Measurements from ENCODE around the gene COL4A2.
"Not testable (repeated sequence)": the region's sequence is repeated elsewhere in the genome, so short reads cannot be mapped to it uniquely, and the experiment has no call there.

Gene COL4A2

GRCh38 chr13:110377178-110377825 is 70.2 kb downstream of the COL4A2 start:
- no peak for DNase-seq (ENCODE audit: low read depth in 4 of 4, low spot score in 1 of 4)

GRCh38 chr13:110377826-110378201 is 70.7 kb downstream of the COL4A2 start:
- no peak for DNase-seq (ENCODE audit: low read depth in 4 of 4, low spot score in 1 of 4)

GRCh38 chr13:110379358-110379757 is 72.3 kb downstream of the COL4A2 start:
- no peak for DNase-seq (ENCODE audit: low read depth in 4 of 4, low spot score in 1 of 4)

- no peak for DNase-seq (ENCODE audit: low read depth in 4 of 4, low spot score in 1 of 4)
Measured at GRCh38 chr13:110379905-110380341, 72.8 kb downstream of the COL4A2 start.

GRCh38 chr13:110380359-110381028 is 73.4 kb downstream of the COL4A2 start:
- DNase-seq (ENCODE audit: low read depth in 4 of 4, low spot score in 1 of 4), result no peak

- no peak for DNase-seq (ENCODE audit: low read depth in 4 of 4, low spot score in 1 of 4)
Measured at GRCh38 chr13:110381029-110381360, 73.9 kb downstream of the COL4A2 start.

GRCh38 chr13:110382229-110382628 is 75.1 kb downstream of the COL4A2 start:
- DNase-seq (ENCODE audit: low read depth in 4 of 4, low spot score in 1 of 4), result no peak

GRCh38 chr13:110382830-110383229 is 75.7 kb downstream of the COL4A2 start:
- no peak for DNase-seq (ENCODE audit: low read depth in 4 of 4, low spot score in 1 of 4)

GRCh38 chr13:110387451-110388107 is 80.5 kb downstream of the COL4A2 start:
- no peak for DNase-seq (ENCODE audit: low read depth in 4 of 4, low spot score in 1 of 4)

GRCh38 chr13:110388108-110388943 is 81.2 kb downstream of the COL4A2 start:
- no peak for DNase-seq (ENCODE audit: low read depth in 4 of 4, low spot score in 1 of 4)

GRCh38 chr13:110390567-110390966 is 83.5 kb downstream of the COL4A2 start:
- DNase-seq (ENCODE audit: low read depth in 4 of 4, low spot score in 1 of 4), result no peak

- no peak for DNase-seq (ENCODE audit: low read depth in 4 of 4, low spot score in 1 of 4)
Measured at GRCh38 chr13:110391273-110391672, 84.2 kb downstream of the COL4A2 start.

GRCh38 chr13:110392510-110393240 is 85.6 kb downstream of the COL4A2 start:
- DNase-seq (ENCODE audit: low read depth in 4 of 4, low spot score in 1 of 4), result no peak

- DNase-seq (ENCODE audit: low read depth in 4 of 4, low spot score in 1 of 4), result no peak
Measured at GRCh38 chr13:110393761-110394160, 86.7 kb downstream of the COL4A2 start.

- no peak for DNase-seq (ENCODE audit: low read depth in 4 of 4, low spot score in 1 of 4)
Measured at GRCh38 chr13:110394371-110394841, 87.3 kb downstream of the COL4A2 start.

- DNase-seq (ENCODE audit: low read depth in 4 of 4, low spot score in 1 of 4), result not testable (repeated sequence)
Measured at GRCh38 chr13:110395616-110396015, 88.5 kb downstream of the COL4A2 start.

- DNase-seq (ENCODE audit: low read depth in 4 of 4, low spot score in 1 of 4), result no peak
Measured at GRCh38 chr13:110396476-110396875, 89.4 kb downstream of the COL4A2 start.

GRCh38 chr13:110396913-110397381 is 89.9 kb downstream of the COL4A2 start:
- DNase-seq (ENCODE audit: low read depth in 4 of 4, low spot score in 1 of 4), result no peak

- DNase-seq (ENCODE audit: low read depth in 4 of 4, low spot score in 1 of 4), result no peak
Measured at GRCh38 chr13:110397436-110398115, 90.5 kb downstream of the COL4A2 start.

All from stimulated activated CD4-positive, alpha-beta T cell treated with anti-CD3 and anti-CD28 coated beads, Interleukin-1b, Interleukin-23, amount 100 ng/mL, for 24 hours (primary cell).